GM19099 (cell line): ENCODE results near the gene ANKRD44.

Experiments used
- POLR2A ChIP-seq: IDR thresholded peaks from 3 replicates; pipeline ENCODE4 v1.6.1; 2011; ENCODE audit warnings: low read depth; ENCODE audit not compliant: insufficient read length; ENCODE audit errors: extremely low read depth

ANKRD44 gene

GRCh38 chr2:197057959-197058358 lies 252.6 kb downstream of the ANKRD44 start:
- no peak for TF ChIP-seq POLR2A

GRCh38 chr2:197055045-197055444 lies 255.5 kb downstream of the ANKRD44 start:
- TF ChIP-seq POLR2A = no peak

GRCh38 chr2:197054437-197054836 lies 256.1 kb downstream of the ANKRD44 start:
- no peak for TF ChIP-seq POLR2A

- no peak for TF ChIP-seq POLR2A
Measured at GRCh38 chr2:197052356-197052755, 258.2 kb downstream of the ANKRD44 start.

GRCh38 chr2:197045115-197045514 lies 265.5 kb downstream of the ANKRD44 start:
- no peak for TF ChIP-seq POLR2A

- TF ChIP-seq POLR2A = no peak
Measured at GRCh38 chr2:197042739-197043196, 267.8 kb downstream of the ANKRD44 start.

- no peak for TF ChIP-seq POLR2A
Measured at GRCh38 chr2:197037863-197038398, 272.6 kb downstream of the ANKRD44 start.

- no peak for TF ChIP-seq POLR2A
Measured at GRCh38 chr2:197035002-197035401, 275.6 kb downstream of the ANKRD44 start.

- no peak for TF ChIP-seq POLR2A
Measured at GRCh38 chr2:197034292-197034691, 276.3 kb downstream of the ANKRD44 start.

- TF ChIP-seq POLR2A = no peak
Measured at GRCh38 chr2:197033222-197033621, 277.4 kb downstream of the ANKRD44 start.

- no peak for TF ChIP-seq POLR2A
Measured at GRCh38 chr2:197031803-197032202, 278.8 kb downstream of the ANKRD44 start.

GRCh38 chr2:197030090-197030489 lies 280.5 kb downstream of the ANKRD44 start:
- no peak for TF ChIP-seq POLR2A

- TF ChIP-seq POLR2A = no peak
Measured at GRCh38 chr2:197028633-197029032, 281.9 kb downstream of the ANKRD44 start.

- TF ChIP-seq POLR2A = no peak
Measured at GRCh38 chr2:197028230-197028629, 282.4 kb downstream of the ANKRD44 start.

GRCh38 chr2:197024206-197024605 lies 286.4 kb downstream of the ANKRD44 start:
- no peak for TF ChIP-seq POLR2A

- no peak for TF ChIP-seq POLR2A
Measured at GRCh38 chr2:197013098-197013497, 297.5 kb downstream of the ANKRD44 start.
